CD4-positive, alpha-beta T cell treated with Interferon alpha-2 for 1 hour (primary cell): Measurements from ENCODE around the gene HOXA11.

Experiments used
- DNase-seq, 2 donors: peaks; one replicate each; pipeline ENCODE4 v3.0.0-alpha.2; 2020 to 2022

HOXA11 gene

GRCh38 chr7:27167916-27168264 is 17.1 kb downstream of the HOXA11 start:
- DNase-seq = no peak

- DNase-seq = no peak
Observed at GRCh38 chr7:27166531-27167505, 18.2 kb downstream of the HOXA11 start.

- no peak for DNase-seq
Observed at GRCh38 chr7:27165996-27166530, 19.0 kb downstream of the HOXA11 start.

- peak in 1 of 2 donors; percentile 55 for DNase-seq
Observed at GRCh38 chr7:27165089-27165995, 19.7 kb downstream of the HOXA11 start, which contains the start of gene HOXA9. Gene HOXA9, minus strand, starts transcription at chr7:27165537. Its CDS starts 80 bp downstream, at chr7:27165457.

- no peak for DNase-seq
Observed at GRCh38 chr7:27164367-27165088, 20.5 kb downstream of the HOXA11 start.

- no peak for DNase-seq
Observed at GRCh38 chr7:27164045-27164366, 21.0 kb downstream of the HOXA11 start.

- DNase-seq = no peak
Observed at GRCh38 chr7:27163288-27164044, 21.6 kb downstream of the HOXA11 start.

GRCh38 chr7:27162561-27163287 is 22.3 kb downstream of the HOXA11 start:
- DNase-seq = no peak

GRCh38 chr7:27161721-27162560 is 23.1 kb downstream of the HOXA11 start:
- DNase-seq = no peak

- peak in 1 of 2 donors; percentile 43 for DNase-seq
Observed at GRCh38 chr7:27161214-27161720, 23.8 kb downstream of the HOXA11 start.

GRCh38 chr7:27160546-27161213 is 24.4 kb downstream of the HOXA11 start:
- DNase-seq = peak; percentile 82 to 86

GRCh38 chr7:27160145-27160545 is 24.9 kb downstream of the HOXA11 start:
- DNase-seq = no peak

GRCh38 chr7:27159266-27160144 is 25.5 kb downstream of the HOXA11 start:
- no peak for DNase-seq

GRCh38 chr7:27158436-27159265 is 26.4 kb downstream of the HOXA11 start:
- no peak for DNase-seq

GRCh38 chr7:27157702-27158431 is 27.2 kb downstream of the HOXA11 start:
- no peak for DNase-seq

- no peak for DNase-seq
Observed at GRCh38 chr7:27156916-27157701, 27.9 kb downstream of the HOXA11 start.
